HCT116 (cell line): ENCODE data around the gene SUGCT.

Experiments used
- POLR2A ChIP-seq: IDR thresholded peaks from 2 replicates; pipeline ENCODE4 v1.7.0; 2011; ENCODE audit warnings: borderline replicate concordance; ENCODE audit not compliant: insufficient read depth, insufficient read length; ENCODE audit errors: extremely low read depth
- POLR2AphosphoS5 ChIP-seq: IDR thresholded peaks from 2 replicates; pipeline ENCODE4 v1.6.1; 2011; ENCODE audit warnings: mild to moderate bottlenecking, low read depth, low read length, moderate library complexity
- YY1 ChIP-seq: IDR thresholded peaks from 2 replicates; pipeline ENCODE4 v1.6.1; 2011; ENCODE audit warnings: low read length, low read depth, moderate library complexity, mild to moderate bottlenecking; ENCODE audit not compliant: insufficient replicate concordance; ENCODE audit errors: extremely low read depth
- TF ChIP-seq, protein P1 (sequence below), 3 experiments: fragments of 200-600 bp in 1 of 3; sonication (generic) in 1 of 3; IDR thresholded peaks in 2 of 3; conservative IDR thresholded peaks in 1 of 3; 2 replicates each; pipeline ENCODE4 v1.5.1; 2012 to 2017; ENCODE audit warnings: low read depth in 2 of 3, low read length in 2 of 3, antibody characterized with exemption in 1 of 3, borderline replicate concordance in 1 of 3, control low read depth in 1 of 3, mild to moderate bottlenecking in 1 of 3, mixed read lengths in 1 of 3, mixed run types in 1 of 3, moderate library complexity in 1 of 3; ENCODE audit not compliant: insufficient read depth in 1 of 3

DNA sequence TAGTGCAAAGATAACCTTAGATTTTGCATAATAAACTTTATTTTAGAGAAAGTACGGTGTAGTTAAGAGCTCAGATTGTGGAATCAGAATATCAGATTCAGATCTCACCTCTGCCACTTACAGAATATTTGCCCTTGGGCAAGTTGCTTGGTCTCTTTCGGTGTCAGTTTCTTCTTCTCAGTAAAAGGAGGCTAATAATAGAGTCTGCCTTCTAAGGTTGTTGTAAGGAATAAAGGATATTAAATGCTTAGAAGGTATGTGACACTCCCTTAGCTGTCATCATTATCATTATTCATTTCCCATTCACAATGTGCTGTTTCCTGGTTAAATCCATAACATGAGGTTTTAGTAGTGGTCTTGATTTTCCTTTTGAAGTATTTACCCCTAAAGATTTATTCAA, 42.6 kb upstream of the SUGCT start:
- TF ChIP-seq, protein P1, sequence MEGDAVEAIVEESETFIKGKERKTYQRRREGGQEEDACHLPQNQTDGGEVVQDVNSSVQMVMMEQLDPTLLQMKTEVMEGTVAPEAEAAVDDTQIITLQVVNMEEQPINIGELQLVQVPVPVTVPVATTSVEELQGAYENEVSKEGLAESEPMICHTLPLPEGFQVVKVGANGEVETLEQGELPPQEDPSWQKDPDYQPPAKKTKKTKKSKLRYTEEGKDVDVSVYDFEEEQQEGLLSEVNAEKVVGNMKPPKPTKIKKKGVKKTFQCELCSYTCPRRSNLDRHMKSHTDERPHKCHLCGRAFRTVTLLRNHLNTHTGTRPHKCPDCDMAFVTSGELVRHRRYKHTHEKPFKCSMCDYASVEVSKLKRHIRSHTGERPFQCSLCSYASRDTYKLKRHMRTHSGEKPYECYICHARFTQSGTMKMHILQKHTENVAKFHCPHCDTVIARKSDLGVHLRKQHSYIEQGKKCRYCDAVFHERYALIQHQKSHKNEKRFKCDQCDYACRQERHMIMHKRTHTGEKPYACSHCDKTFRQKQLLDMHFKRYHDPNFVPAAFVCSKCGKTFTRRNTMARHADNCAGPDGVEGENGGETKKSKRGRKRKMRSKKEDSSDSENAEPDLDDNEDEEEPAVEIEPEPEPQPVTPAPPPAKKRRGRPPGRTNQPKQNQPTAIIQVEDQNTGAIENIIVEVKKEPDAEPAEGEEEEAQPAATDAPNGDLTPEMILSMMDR (IDR thresholded peaks at IDR 0.05 in 2 of 3, conservative IDR thresholded peaks at IDR 0.05 in 1 of 3; ENCODE audit: borderline replicate concordance in 1 of 3, insufficient read depth in 1 of 3, low read depth in 2 of 3, low read length in 2 of 3): no peak
- no peak for TF ChIP-seq POLR2A
- no peak for TF ChIP-seq POLR2AphosphoS5
- no peak for TF ChIP-seq YY1
